ENCODE measurements around the gene HGF. TPM values are rescaled to one million over a fixed set of nuclear protein-coding genes. Genes with fewer than 3 reads are reported as not detected.

HGF gene
- 10.9 TPM for total RNA-seq

GRCh38 chr7:81769891-81770727 lies at the start of gene HGF:
Gene HGF, minus strand, starts transcription at chr7:81770047. Its CDS starts 76 bp downstream, at chr7:81769971.

Measured in camera-type eye (tissue), 1 donor.